Neural crest cell (in vitro differentiated cells): ENCODE results near the gene SPECC1. TPM values are rescaled to one million over a fixed set of nuclear protein-coding genes. Genes with fewer than 3 reads are reported as not detected.
"Not testable (repeated sequence)": the region's sequence is repeated elsewhere in the genome, so short reads cannot be mapped to it uniquely, and the experiment has no call there.

Source experiments
- DNase-seq: peaks from one replicate; pipeline ENCODE4 v3.0.0; 2021; ENCODE audit warnings: low read depth, mixed read lengths, low spot score
- H3K27ac Mint-ChIP-seq: one replicate; pipeline ENCODE4 v1.8.0; 2021; ENCODE audit warnings: mild to moderate bottlenecking, mixed read lengths; ENCODE audit not compliant: unreplicated experiment
- H3K27me3 Mint-ChIP-seq: 2 replicates; pipeline ENCODE4 v1.8.0; 2021; ENCODE audit warnings: low read depth, mild to moderate bottlenecking, mixed read lengths
- H3K36me3 Mint-ChIP-seq: 2 replicates; pipeline ENCODE4 v1.8.0; 2021; ENCODE audit warnings: low read depth, mild to moderate bottlenecking, mixed read lengths
- H3K4me1 Mint-ChIP-seq: 2 replicates; pipeline ENCODE4 v1.8.0; 2021; ENCODE audit warnings: mixed read lengths
- H3K4me3 Mint-ChIP-seq: one replicate; pipeline ENCODE4 v1.8.0; 2021; ENCODE audit warnings: mild to moderate bottlenecking, mixed read lengths
- H3K9me3 Mint-ChIP-seq: 2 replicates; pipeline ENCODE4 v1.8.0; 2021; ENCODE audit warnings: mixed read lengths
- long read RNA-seq: library from polyadenylated mRNA; unstranded; transcript quantifications from one replicate; pipeline ENCODE4 v2.0.0, GENCODE V29; 2020
- total RNA-seq: library from RNA; stranded (reverse); gene quantifications from 2 replicates; pipeline ENCODE4 v1.2.1, GENCODE V29; 2021
- TF ChIP-seq, protein P1 (sequence below): fragments of 200-600 bp; sonication (generic); conservative IDR thresholded peaks from 2 replicates; pipeline ENCODE4 v1.5.0; 2021; ENCODE audit warnings: antibody characterized with exemption, mild to moderate bottlenecking

The SPECC1 gene, protein sequence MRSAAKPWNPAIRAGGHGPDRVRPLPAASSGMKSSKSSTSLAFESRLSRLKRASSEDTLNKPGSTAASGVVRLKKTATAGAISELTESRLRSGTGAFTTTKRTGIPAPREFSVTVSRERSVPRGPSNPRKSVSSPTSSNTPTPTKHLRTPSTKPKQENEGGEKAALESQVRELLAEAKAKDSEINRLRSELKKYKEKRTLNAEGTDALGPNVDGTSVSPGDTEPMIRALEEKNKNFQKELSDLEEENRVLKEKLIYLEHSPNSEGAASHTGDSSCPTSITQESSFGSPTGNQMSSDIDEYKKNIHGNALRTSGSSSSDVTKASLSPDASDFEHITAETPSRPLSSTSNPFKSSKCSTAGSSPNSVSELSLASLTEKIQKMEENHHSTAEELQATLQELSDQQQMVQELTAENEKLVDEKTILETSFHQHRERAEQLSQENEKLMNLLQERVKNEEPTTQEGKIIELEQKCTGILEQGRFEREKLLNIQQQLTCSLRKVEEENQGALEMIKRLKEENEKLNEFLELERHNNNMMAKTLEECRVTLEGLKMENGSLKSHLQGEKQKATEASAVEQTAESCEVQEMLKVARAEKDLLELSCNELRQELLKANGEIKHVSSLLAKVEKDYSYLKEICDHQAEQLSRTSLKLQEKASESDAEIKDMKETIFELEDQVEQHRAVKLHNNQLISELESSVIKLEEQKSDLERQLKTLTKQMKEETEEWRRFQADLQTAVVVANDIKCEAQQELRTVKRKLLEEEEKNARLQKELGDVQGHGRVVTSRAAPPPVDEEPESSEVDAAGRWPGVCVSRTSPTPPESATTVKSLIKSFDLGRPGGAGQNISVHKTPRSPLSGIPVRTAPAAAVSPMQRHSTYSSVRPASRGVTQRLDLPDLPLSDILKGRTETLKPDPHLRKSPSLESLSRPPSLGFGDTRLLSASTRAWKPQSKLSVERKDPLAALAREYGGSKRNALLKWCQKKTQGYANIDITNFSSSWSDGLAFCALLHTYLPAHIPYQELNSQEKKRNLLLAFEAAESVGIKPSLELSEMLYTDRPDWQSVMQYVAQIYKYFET
- total RNA-seq = 71.0 and 80.8 TPM in 2 replicates
- long read RNA-seq, full-length matches to known transcripts = 8 of 61 reads
- long read RNA-seq, partial matches to known transcripts = 27 of 61 reads
- long read RNA-seq, other reads (novel, unspliced or antisense) = 26 of 61 reads

DNA sequence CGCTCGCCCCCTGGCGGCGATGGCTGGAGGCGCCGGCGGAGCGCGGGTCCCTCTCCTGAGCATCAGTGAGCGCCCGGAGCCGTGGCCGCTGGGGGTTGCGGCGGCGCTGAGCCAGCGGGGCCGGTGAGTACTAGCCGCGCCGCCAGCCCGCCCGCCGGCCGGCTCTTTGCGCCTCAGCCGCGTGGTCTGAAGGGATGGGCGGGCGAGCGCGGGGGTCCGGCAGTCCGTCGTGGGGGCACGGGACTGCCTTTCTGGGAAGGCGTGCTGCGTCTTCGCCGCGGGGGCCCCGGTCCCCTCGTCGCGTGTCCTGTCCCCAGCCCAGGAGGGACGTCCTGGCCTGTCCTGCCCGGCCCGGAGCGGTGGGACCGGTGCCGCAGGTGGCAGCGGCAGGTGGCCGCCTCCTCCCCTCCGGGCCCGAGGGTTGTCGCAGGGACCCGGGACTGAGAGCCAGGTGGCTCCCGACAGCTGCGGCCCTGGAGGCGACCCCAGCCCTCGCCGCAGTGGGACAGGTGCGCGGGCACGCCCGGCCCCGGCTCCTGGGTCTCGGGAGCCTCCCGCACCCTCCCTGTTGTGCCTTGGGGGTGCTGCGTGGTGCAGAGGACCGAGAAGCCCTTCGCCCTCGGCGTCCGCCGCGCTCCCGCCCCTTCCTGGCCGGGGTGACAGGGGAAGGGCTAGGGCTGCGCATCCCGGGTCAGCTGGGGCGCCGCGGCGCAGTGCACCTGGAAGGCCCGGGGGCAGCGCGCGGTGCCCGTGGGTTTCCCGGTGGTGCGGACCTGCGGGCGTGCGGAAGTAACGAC is at the start of gene SPECC1:
SPECC1 (plus strand) TSS at position 58 of the 797 bp plus-strand sequence. CDS start 87,293 bp downstream, outside the sequence.
- no peak within 1 kb of the TSS for H3K27ac Mint-ChIP-seq
- H3K36me3 Mint-ChIP-seq = no peaks in the 10 kb centered on the region
- peak within 1 kb of the TSS; percentile 95 for H3K4me3 Mint-ChIP-seq
- no peaks in the 10 kb centered on the region for H3K9me3 Mint-ChIP-seq
- peak; percentile 88 for DNase-seq
- peaks cover 77% of the 10 kb centered on the region for H3K27me3 Mint-ChIP-seq
- TF ChIP-seq, protein P1, sequence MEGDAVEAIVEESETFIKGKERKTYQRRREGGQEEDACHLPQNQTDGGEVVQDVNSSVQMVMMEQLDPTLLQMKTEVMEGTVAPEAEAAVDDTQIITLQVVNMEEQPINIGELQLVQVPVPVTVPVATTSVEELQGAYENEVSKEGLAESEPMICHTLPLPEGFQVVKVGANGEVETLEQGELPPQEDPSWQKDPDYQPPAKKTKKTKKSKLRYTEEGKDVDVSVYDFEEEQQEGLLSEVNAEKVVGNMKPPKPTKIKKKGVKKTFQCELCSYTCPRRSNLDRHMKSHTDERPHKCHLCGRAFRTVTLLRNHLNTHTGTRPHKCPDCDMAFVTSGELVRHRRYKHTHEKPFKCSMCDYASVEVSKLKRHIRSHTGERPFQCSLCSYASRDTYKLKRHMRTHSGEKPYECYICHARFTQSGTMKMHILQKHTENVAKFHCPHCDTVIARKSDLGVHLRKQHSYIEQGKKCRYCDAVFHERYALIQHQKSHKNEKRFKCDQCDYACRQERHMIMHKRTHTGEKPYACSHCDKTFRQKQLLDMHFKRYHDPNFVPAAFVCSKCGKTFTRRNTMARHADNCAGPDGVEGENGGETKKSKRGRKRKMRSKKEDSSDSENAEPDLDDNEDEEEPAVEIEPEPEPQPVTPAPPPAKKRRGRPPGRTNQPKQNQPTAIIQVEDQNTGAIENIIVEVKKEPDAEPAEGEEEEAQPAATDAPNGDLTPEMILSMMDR = peak; percentile 46
- peaks cover 11% of the 10 kb centered on the region for H3K4me1 Mint-ChIP-seq

DNA sequence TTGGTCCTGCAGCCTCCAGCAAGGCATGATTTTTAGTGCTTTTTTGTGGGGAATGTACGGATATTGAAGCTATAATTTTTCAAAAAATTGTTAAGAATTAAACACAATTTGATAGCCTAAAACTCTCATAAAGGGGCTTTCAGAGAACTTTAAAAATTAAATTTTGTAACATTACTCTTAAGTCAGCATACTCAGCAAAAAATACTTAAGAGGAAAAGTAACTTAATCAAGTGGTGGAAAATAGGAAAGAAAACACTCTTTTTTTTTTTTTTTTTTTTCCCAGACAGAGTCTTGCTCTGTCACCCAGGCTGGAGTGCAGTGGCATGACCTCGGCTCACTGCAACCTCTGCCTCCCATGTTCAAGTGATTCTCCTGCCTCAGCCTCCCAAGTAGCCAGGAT is 46.2 kb upstream of the SPECC1 start:
- not testable (repeated sequence) for DNase-seq, H3K4me3 Mint-ChIP-seq, H3K27ac Mint-ChIP-seq, H3K9me3 Mint-ChIP-seq, H3K27me3 Mint-ChIP-seq, H3K4me1 Mint-ChIP-seq, H3K36me3 Mint-ChIP-seq

DNA sequence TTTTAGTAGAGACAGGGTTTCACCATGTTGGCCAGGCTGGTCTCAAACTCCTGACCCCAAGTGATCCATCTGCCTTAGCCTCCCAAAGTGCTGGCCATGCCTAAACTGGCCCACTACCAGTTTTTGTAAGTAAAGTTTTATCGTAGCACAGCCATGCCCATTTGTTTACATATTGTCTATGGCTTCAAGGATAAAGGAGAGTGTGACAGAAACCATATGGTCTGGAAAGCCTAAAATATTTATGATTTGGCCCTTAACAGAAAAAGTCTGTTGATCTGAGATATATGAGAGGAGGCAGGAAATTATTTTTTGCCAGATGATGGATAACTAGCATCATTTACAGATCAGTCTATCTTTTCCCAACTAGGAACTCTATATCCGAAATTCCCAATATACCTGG is 36.0 kb upstream of the SPECC1 start:
- Mint-ChIP-seq H3K27me3 (no peaks in the 10 kb centered on the region), H3K4me1 (peaks cover 15% of the 10 kb centered on the region), H3K4me3 (no peak overlapping the region), H3K9me3 (no peaks in the 10 kb centered on the region), H3K36me3 (peaks cover 15% of the 10 kb centered on the region), H3K27ac (no peak overlapping the region)
- TF ChIP-seq, protein P1 = no peak
- no peak for DNase-seq

DNA sequence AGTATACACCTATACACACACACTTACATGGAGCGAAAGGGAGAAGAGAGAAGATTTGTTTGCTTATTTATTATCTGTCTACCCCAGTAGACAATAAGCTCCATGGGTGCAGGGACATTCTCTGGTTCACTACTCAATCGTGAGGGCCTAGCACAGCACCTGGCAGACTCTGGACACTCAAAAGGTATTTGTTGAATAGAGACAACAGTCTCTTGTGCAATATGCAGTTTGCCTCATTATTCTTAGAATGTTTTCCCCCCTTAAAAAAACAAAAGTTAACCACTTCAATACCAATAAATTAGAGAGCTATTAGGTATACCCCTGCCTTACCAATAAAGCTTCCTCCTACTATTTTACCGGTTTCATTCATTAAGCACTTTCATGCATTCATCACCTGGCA is 33.6 kb upstream of the SPECC1 start:
- Mint-ChIP-seq H3K9me3 (peaks cover 7% of the 10 kb centered on the region), H3K4me3 (peak overlapping the region; percentile 86), H3K27ac (no peak overlapping the region), H3K36me3 (peaks cover 7% of the 10 kb centered on the region), H3K27me3 (no peaks in the 10 kb centered on the region), H3K4me1 (peaks cover 24% of the 10 kb centered on the region)
- TF ChIP-seq, protein P1 = no peak
- DNase-seq = no peak

DNA sequence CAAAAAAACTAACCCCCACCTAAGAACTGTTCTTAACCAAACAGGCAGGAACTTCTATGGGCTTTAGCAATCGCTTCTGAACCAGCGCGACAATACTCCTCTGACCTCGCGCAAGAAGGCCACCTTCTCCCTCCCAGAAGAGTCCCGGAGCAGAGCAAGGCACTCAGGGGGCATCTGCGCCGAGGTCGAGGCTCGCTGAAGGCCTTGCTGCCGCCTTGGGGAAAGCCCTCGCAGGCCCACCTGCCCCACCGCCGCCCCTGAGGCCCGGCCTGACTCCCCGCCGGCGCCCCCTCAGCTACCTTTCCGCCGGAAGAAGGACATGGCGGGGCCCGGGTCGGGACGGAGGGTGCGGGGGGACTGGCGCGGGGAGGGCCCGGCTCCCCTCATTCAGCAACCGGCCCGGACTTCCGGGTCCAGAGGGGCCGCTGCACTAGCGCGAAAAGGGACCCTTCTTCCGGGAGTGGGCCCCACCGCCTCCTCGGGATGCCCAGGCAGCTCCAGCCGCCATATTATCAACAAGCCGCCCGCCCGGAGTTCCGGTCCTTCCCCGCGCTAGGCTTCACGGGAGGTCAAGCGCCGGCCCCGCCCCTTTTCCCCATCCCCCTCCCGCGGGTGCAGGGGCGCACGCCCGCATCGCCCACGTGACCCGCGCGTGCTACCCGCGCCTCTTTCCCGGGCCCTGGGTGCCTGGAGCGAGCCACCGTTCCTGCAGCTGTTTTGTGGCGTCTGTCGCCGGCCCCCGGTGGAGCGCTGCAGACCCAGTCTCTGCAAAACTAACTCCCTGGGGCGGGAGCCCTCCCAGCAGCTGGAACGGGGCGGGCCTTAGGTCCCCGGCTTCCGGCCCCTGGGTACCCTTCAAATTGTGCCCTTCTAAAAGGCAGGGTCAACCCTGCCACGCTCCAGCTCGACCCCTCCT is 31.6 kb upstream of the SPECC1 start, which contains the start of gene AKAP10:
AKAP10 (minus strand) TSS at position 536 of the 916 bp plus-strand sequence; CDS start at position 387, 149 bp downstream.
- Mint-ChIP-seq H3K4me3 (peak within 1 kb of the TSS; percentile 96), H3K27ac (peak within 1 kb of the TSS; percentile 93), H3K27me3 (no peaks in the 10 kb centered on the region), H3K36me3 (peaks cover 7% of the 10 kb centered on the region), H3K9me3 (peaks cover 7% of the 10 kb centered on the region), H3K4me1 (peaks cover 24% of the 10 kb centered on the region)
- DNase-seq = peak; percentile 96
- TF ChIP-seq, protein P1 = no peak
